Measurements from ENCODE around the gene MDK.
"Not testable (repeated sequence)": the region's sequence is repeated elsewhere in the genome, so short reads cannot be mapped to it uniquely, and the experiment has no call there.

The MDK gene

DNA sequence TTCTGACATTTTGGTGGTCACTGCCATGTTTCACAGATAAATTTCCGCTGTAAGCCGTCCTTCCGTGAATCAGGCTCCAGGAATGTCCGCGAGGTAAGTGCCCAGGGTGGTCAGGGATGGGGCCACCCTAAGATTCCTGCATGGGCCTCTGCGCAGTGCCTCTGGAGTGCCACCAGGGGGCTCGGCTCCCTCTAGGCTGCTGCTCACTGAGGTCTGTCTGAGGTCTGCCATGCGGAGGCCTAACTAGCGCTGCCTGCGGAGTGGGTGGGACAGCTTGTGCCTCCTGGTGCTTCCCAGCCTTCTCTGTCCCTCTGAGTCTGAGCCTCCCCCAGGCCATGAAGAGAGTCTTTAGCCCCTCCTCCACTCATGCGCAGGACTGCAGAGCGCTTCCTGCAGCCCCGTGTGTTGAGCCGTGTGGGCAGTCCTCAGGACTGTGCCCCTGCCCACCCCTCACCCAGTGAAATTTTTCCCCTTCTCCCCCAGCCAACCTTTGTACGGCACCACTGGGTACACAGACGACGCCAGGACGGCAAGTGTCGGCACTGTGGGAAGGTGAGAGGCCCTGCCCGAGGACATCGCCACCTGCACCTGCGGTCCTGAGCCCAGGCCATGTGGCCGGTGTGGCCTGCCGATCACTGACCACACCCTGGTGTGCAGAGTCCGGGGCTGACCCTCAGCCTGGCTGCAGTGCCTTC, 11.9 kb upstream of the MDK start:
- peak in 3 of 4 experiments; percentile 19 to 41 (median 36) for DNase-seq

DNA sequence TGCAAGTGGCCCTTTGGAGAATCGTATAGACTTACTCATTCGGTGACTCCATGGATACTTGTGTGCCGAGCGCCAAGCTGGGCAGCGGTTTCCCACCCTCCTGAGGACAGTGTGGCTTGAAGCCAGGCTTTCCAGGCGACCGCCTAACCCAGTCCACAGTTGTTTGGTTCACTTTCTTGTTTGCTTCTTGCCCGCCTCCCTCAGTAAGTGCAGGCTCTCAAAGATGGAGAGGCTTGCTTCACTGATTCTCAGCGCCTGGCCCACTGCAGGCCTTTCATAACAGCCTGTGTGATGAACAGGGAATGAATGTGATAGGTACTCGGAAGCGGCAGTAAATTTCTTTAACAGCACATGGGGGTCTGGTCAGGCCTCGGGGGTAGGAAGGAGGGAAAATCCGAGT, 11.2 kb upstream of the MDK start:
- no peak for DNase-seq

DNA sequence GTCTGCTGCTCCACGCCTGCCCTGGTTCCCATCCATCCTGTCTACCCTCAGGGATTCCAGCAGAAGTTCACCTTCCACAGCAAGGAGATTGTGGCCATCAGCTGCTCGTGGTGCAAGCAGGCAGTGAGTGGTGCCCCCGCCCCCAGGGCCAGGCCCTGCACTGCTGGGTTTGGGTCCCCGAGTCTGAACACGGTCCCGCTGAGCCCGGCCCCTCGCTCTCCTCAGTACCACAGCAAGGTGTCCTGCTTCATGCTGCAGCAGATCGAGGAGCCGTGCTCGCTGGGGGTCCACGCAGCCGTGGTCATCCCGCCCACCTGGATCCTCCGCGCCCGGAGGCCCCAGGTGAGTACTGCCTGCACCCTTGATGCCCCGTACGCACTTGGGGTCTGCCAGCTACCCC, 10.2 kb upstream of the MDK start:
- not testable (repeated sequence) for DNase-seq

DNA sequence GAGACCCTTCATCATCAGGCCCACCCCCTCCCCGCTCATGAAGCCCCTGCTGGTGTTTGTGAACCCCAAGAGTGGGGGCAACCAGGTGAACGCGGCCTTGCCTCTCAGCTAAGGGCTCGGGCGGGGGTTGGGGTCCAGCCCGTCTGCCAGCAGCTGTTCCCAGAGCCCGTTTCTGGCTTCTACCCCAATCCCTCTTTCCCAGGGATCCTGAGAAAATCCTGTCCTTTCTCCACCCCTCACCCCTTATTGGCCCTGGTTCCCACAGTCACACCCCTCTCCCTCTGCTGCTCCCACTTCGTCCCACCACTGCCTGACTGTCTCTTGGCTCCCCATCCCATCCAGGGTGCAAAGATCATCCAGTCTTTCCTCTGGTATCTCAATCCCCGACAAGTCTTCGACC, 9.4 kb upstream of the MDK start:
- no peak for DNase-seq

DNA sequence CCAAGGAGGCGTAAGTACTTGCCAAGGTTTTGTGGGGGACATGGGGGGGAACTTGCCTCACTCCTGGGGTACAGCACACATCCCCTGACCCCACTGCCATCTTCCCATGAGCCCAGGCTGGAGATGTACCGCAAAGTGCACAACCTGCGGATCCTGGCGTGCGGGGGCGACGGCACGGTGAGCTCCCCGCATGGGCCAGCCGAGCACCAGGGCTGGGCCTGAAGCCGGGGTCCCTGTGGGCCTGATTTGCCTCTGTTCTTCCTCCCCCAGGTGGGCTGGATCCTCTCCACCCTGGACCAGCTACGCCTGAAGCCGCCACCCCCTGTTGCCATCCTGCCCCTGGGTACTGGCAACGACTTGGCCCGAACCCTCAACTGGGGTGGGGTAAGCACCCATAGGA, 9.0 kb upstream of the MDK start:
- not testable (repeated sequence) for DNase-seq

DNA sequence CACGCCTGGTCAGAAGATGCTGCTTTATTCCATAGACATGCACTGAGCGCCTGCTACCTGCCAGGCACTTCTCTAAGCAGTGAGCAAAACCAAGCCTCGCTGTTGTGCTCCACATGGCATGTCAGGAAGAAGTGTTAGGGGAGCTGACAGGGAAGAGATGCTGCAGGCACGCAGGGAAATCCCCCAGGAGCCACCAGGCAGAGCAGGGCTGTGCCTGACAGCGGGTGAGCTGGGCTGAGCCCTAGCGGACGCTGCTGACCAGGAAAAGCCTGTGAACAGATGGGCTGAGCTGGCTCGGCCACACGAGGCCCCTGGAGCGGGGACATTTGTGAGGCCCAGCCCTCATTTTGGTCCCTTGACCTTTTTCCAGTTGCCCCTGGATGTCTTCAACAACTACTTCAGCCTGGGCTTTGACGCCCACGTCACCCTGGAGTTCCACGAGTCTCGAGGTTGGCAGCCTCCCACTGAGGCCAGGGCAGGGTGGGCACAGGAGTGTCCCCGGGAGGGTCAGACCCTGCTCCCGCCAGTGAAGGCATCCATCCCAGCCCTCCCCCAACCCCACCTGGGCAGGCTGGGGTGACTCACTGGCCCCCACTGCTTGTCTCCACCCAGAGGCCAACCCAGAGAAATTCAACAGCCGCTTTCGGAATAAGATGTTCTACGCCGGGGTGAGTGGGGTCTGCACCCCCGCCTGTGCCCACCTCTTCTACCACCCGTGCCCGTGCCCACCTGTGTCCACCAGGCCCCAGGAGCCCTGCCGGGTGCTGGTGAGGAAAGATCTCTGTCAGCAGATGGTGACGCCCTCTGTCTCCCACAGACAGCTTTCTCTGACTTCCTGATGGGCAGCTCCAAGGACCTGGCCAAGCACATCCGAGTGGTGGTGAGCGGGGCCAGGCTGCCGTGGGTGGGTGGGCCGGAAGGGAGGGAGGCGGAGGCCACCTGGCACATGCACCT, 7.4 kb upstream of the MDK start:
- no peak for DNase-seq

DNA sequence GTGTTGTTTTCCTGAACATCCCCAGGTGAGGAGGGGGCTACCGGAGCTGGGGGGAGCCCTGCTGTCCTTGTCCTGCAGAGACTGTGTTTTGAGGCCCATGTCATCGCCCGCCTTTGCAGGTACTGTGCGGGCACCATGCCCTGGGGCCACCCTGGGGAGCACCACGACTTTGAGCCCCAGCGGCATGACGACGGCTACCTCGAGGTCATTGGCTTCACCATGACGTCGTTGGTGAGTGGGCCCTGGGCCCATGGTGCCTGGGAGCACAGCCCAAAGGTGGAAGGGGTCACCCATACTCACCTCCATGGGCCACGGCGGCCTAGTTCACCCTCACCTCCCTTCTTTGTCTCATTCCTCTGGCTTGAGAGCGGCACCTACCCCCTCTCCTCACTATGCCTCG, 6.7 kb upstream of the MDK start:
- DNase-seq = no peak

DNA sequence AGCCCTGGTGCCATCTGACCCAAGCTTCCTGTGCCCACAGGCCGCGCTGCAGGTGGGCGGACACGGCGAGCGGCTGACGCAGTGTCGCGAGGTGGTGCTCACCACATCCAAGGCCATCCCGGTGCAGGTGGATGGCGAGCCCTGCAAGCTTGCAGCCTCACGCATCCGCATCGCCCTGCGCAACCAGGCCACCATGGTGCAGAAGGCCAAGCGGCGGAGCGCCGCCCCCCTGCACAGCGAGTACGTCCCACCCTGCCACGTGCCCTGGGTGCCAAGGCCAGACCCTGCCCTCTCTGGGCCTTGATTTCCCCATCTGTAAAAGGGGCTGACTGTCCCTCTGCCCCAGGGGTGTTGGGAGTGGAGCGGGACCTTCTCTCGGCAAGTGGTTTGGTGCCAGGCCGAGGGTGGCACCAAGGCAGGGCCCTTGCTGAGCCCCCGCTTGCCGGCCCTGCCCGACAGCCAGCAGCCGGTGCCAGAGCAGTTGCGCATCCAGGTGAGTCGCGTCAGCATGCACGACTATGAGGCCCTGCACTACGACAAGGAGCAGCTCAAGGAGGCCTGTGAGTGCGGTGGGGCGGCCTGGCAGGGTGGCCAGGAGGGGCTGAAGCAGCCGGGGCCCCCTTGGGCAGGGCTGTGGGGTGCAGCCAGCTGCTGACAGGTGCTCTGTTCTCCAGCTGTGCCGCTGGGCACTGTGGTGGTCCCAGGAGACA, 5.9 kb upstream of the MDK start:
- DNase-seq = no peak

DNA sequence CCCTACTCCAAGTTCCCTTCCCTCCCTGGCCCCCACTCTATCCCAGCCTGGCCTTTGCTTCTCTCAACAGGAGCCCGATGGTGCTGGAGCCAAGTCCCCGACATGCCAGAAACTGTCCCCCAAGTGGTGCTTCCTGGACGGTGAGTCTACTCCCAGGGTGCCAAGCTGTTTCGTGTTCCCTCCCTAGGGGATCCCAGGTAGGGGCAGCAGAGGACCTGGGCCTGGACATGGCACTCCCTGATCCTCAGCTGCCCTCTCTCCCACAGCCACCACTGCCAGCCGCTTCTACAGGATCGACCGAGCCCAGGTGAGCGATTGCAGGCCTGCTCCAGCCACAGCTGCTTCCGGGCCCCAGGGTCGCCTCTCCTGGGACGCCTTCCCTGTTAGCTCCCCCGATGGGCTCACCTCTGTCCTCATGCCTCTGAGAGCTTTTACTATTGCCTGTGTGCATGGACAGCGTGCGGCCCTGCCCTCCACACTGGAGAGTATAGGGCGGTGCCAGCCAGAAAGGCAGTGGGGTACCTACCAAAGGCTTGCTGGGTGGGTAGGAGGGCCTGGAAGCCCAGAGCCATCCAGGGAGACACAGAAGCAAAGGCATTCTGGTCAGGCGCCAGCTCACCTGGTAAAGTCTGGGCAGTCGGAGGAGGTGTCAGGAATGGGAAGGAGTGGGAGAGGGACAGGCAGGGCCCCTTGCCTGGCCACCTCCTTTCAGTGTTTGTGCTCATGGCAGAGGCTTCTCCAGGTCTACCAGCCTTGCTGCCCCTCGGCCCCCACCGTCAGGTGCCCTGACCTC, 5.0 kb upstream of the MDK start:
- no peak for DNase-seq

DNA sequence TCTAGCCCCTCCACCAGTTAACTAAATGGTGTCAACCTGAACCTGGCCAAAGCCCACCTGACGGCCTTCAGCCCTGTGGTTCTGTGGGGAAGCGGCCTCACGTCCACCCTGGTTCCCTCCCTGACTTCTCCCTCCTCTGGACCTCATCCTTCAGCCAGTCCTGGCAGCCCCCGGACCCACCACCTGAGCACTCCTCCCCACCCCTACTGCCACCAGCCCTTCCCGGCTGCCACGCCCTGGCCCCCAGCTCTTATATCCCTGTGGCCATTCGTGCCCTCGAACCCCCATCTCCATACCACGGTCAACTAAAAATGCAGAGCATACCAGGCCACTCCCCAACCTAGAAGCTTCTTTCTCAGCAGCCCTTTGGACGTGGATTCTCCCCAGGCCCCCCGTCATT, 4.2 kb upstream of the MDK start:
- DNase-seq = no peak

DNA sequence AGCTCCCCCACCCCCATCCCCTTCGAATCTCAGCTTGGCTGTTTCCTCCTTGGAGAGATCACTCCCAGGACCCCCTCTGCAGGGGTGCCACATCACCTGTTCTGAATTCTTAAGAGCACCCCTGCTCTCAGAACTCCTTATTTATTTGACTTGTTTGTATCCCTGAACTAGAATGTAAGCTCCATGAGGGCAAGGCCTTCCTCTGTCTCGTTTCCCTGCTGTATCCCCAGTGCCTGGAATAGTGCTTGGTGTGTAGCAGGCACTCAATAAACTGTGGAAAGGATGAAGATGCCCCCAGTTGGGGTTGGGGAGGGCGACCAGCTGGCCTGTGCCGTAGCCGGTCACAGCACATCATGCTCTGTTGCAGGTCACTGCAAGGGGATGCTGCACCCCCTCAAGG, 3.6 kb upstream of the MDK start:
- no peak for DNase-seq

DNA sequence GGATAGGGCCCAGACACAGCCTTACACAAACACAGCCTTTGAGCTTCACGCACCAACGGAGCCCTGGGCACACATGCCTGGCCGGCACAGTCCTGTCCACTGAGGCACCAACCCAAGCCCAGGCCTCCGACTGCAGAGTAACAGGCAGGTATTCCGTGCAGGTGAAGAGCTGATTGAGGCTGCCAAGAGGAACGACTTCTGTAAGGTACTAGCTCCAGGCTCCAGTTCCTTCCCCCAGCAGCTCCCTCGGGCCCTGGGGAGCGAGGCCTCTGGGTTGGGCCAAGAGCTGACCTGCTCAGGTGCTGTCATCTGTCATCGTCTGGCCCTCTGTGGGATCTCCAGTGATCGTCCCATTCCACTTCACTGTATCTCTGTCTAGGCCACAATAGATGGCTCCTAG, 3.2 kb upstream of the MDK start:
- no peak for DNase-seq

DNA sequence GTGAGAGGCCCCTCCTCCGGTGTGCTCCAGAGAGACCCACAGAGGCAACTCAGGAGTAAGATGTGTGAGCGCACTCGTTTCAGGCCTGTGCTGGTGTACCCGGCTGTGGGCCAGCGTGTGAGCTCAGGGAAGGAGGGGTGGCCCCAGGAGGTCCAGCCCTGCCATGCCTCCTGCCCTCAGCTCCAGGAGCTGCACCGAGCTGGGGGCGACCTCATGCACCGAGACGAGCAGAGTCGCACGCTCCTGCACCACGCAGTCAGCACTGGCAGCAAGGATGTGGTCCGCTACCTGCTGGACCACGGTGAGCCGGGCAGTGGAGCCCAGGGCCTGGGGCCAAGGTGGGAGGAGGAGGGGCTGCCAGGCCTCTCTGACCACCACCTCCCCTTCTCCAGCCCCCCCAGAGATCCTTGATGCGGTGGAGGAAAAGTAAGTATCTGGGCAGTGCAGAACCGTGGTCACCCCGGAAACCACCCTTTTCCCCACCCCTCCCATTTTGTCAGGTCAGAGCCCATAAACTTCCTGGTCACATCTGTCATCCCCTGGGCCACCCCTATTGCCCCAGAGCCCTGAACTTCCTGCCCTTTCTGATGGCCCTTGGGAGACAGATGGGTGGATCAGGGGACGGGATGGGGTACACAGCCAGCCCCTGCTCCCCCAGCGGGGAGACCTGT, 2.5 kb upstream of the MDK start:
- DNase-seq = no peak

DNA sequence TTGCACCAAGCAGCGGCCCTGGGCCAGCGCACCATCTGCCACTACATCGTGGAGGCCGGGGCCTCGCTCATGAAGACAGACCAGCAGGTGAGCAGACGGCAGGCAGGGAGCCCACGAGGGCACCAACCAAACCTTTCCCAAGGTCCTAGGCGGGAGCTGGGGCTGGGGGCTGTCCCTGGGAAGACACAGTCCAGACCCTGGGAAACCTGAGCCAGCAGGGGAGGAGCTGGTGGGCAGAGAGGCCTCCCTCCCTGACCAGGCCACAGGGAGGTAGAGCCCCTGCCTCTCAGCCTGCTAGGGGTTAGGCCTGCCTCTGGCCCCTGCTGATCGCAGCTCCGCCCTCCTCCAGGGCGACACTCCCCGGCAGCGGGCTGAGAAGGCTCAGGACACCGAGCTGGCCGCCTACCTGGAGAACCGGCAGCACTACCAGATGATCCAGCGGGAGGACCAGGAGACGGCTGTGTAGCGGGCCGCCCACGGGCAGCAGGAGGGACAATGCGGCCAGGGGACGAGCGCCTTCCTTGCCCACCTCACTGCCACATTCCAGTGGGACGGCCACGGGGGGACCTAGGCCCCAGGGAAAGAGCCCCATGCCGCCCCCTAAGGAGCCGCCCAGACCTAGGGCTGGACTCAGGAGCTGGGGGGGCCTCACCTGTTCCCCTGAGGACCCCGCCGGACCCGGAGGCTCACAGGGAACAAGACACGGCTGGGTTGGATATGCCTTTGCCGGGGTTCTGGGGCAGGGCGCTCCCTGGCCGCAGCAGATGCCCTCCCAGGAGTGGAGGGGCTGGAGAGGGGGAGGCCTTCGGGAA, 1.8 kb upstream of the MDK start:
- not testable (repeated sequence) for DNase-seq

DNA sequence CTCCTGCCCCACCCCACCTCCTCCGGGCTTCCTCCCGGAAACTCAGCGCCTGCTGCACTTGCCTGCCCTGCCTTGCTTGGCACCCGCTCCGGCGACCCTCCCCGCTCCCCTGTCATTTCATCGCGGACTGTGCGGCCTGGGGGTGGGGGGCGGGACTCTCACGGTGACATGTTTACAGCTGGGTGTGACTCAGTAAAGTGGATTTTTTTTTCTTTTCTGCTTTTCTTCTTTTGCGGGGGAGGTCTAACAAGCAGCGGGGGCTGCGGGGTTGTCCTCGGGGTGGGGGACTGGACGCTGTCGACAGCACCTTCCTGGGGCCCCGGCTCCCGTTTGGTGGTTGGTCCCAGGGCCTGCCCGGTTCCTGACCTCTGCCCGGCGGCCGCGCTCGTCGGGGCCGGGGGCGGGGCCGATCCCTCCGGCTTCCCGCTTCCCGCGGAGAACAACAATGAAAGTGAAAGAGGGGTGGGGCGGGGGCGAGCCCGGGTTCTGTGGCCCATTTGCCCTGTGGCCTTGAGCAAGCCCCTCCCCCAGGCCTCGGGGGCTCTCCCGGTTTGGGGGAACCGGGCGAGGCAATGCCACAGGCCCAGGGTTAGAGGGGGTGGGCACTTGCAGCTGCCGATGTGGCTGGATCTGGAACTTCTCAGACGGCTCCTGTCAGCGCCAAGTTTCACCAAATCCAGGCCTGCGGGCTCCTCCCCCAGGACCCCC, 975 bp upstream of the MDK start:
- peak in 2 of 4 experiments; percentile 33 to 48 for DNase-seq

DNA sequence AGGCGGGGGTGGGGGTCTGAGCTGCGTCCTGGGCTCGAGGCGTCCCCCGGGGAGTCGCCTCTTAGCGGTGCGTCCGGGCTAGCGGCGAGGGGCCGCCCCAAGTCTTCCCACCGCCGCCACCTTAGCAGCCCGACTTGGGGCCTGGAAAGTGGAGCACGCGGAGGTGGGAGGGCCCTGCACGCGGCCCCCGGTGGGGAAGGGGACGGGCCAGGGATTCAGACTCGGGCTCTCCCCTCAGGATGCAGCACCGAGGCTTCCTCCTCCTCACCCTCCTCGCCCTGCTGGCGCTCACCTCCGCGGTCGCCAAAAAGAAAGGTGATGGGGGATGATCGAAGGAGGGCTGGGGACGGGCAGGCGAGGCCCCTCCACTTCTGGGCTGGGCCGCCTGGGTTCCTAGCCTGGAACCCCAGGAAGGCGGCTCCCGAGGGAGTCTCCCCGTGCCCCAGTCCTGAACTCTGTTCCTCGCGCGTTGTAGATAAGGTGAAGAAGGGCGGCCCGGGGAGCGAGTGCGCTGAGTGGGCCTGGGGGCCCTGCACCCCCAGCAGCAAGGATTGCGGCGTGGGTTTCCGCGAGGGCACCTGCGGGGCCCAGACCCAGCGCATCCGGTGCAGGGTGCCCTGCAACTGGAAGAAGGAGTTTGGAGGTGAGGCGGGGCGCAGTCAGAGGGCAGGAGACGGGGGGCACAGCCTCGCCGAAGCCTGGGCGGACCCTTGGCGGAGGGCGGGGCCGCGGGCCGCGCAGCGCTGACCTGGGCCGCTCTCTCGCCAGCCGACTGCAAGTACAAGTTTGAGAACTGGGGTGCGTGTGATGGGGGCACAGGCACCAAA, 563 bp downstream of the MDK start:
- no peak for DNase-seq

DNA sequence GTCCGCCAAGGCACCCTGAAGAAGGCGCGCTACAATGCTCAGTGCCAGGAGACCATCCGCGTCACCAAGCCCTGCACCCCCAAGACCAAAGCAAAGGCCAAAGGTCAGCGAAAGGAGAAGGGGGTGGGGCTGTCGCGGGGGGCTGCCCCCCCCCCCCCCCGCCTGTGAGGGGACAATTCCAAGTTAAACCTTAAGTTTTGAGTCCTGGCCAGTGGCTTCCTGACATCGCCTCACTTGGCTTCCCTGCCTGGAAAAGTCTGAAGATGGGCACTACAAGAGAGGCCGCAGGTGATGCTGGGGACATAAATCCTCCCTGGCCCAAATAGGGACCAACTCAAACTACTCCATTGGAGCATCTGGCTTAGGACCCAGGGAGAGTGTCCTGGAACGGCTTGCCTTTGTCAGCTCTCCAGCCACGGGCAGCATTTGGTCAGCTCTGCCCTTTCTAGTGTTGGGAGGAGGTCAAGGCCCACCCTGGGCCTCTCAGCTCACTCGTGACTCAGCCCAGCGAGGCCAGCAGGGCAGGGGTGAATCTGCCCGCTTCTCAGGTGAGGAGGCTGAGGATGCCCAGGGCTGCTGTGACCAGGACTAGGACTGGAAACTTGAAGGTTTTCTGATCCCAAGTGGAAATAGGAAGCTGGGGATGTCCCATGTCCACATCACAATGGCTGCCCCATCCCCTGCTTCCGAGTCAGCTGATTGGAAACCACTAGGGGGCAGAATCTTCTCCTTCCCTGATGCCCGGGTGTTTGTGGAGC, 1.4 kb downstream of the MDK start:
- no peak for DNase-seq

DNA sequence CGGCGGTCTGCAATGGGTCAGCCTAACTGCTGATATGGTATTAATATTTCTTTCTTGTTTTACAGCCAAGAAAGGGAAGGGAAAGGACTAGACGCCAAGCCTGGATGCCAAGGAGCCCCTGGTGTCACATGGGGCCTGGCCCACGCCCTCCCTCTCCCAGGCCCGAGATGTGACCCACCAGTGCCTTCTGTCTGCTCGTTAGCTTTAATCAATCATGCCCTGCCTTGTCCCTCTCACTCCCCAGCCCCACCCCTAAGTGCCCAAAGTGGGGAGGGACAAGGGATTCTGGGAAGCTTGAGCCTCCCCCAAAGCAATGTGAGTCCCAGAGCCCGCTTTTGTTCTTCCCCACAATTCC, 1.9 kb downstream of the MDK start:
- no peak for DNase-seq

Measured in activated naive CD4-positive, alpha-beta T cell (primary cell).